CD14-positive monocyte (primary cell): ENCODE results near the gene IGF2. TPM values are rescaled to one million over a fixed set of nuclear protein-coding genes. Genes with fewer than 3 reads are reported as not detected.
A peak's percentile ranks its signal among the peaks of the same experiment; 100 is the strongest.

Experiments
- DNase-seq, 3 donors: peaks; one replicate each; pipeline ENCODE4 v3.0.0-alpha.2; 2011 to 2022
- H2AFZ ChIP-seq: 2 replicates; pipeline ENCODE4 v1.6.0; 2012; ENCODE audit warnings: mild to moderate bottlenecking, low read depth, low read length, inconsistent platforms; ENCODE audit not compliant: insufficient read depth, poor library complexity, severe bottlenecking
- H3K27ac ChIP-seq, 2 donors: 1 replicate in 1 of 2; 2 replicates in 1 of 2; pipeline ENCODE4 v1.5.1; 2012 to 2013; ENCODE audit warnings: low read length in 2 of 2, control low read depth in 1 of 2, inconsistent platforms in 1 of 2, low read depth in 1 of 2, mild to moderate bottlenecking in 1 of 2
- H3K27me3 ChIP-seq, 2 donors: one replicate each; pipeline versions ENCODE4 v1.6.0 to v1.6.1; 2011 to 2013; ENCODE audit warnings: low read length in 2 of 2; ENCODE audit not compliant: control insufficient read depth in 2 of 2, insufficient read depth in 2 of 2
- H3K36me3 ChIP-seq, 2 donors: replicated peaks in 1 of 2; 1 replicate in 1 of 2; 2 replicates in 1 of 2; pipeline versions ENCODE4 v1.5.1 to v1.6.1; 2012 to 2013; ENCODE audit warnings: low read length in 2 of 2, control low read depth in 1 of 2, inconsistent platforms in 1 of 2, mild to moderate bottlenecking in 1 of 2; ENCODE audit not compliant: insufficient read depth in 2 of 2, control insufficient read depth in 1 of 2
- H3K4me1 ChIP-seq, 2 donors: 1 replicate in 1 of 2; 2 replicates in 1 of 2; pipeline versions ENCODE4 v1.5.1 to v1.6.1; 2012 to 2013; ENCODE audit warnings: low read length in 2 of 2, control low read depth in 1 of 2, inconsistent platforms in 1 of 2, mild to moderate bottlenecking in 1 of 2, moderate library complexity in 1 of 2; ENCODE audit not compliant: insufficient read depth in 2 of 2, control insufficient read depth in 1 of 2
- H3K4me2 ChIP-seq: replicated peaks from 2 replicates; pipeline ENCODE3; 2012; ENCODE audit warnings: low read length, moderate library complexity, mild to moderate bottlenecking; ENCODE audit not compliant: poor library complexity, severe bottlenecking; ENCODE audit errors: extremely low read depth
- H3K4me3 ChIP-seq, 3 experiments: fragments of 200-600 bp in 1 of 3; sonication (generic) in 1 of 3; replicated peaks in 1 of 3; 1 replicate in 2 of 3; 2 replicates in 1 of 3; pipeline ENCODE4 v1.5.1; 2011 to 2013; ENCODE audit warnings: low read length in 3 of 3, mild to moderate bottlenecking in 3 of 3, control low read depth in 2 of 3, low read depth in 2 of 3, inconsistent platforms in 1 of 3, moderate library complexity in 1 of 3
- H3K79me2 ChIP-seq: 2 replicates; pipeline ENCODE4 v1.6.0; 2012; ENCODE audit warnings: mild to moderate bottlenecking, control low read depth, inconsistent platforms, low read length, moderate library complexity; ENCODE audit not compliant: insufficient read depth
- H3K9ac ChIP-seq: 2 replicates; pipeline ENCODE4 v1.6.0; 2017; ENCODE audit warnings: low read length, mild to moderate bottlenecking; ENCODE audit not compliant: insufficient read depth, poor library complexity, severe bottlenecking
- H3K9me3 ChIP-seq, 2 donors: replicated peaks in 1 of 2; 1 replicate in 1 of 2; 2 replicates in 1 of 2; pipeline versions ENCODE4 v1.5.1 to v1.6.1; 2012 to 2013; ENCODE audit warnings: low read length in 2 of 2, control low read depth in 1 of 2; ENCODE audit not compliant: control insufficient read depth in 1 of 2, insufficient read depth in 1 of 2
- H4K20me1 ChIP-seq: 2 replicates; pipeline ENCODE4 v1.6.0; 2012; ENCODE audit warnings: mild to moderate bottlenecking, low read length, control low read depth, moderate library complexity; ENCODE audit not compliant: insufficient read depth
- H3K27ac Mint-ChIP-seq, 7 donors: one replicate each; pipeline ENCODE4 v1.8.0; 2020; ENCODE audit warnings: mild to moderate bottlenecking in 7 of 7, mixed read lengths in 7 of 7, moderate library complexity in 6 of 7, inconsistent platforms in 2 of 7
- H3K27me3 Mint-ChIP-seq, 3 donors: one replicate each; pipeline ENCODE4 v1.8.0; 2021 to 2022; ENCODE audit warnings: low read depth in 3 of 3, mild to moderate bottlenecking in 3 of 3, mixed read lengths in 3 of 3, moderate library complexity in 3 of 3, inconsistent platforms in 1 of 3
- H3K36me3 Mint-ChIP-seq, 2 donors: one replicate each; pipeline ENCODE4 v1.8.0; 2020; ENCODE audit warnings: mixed read lengths in 2 of 2, inconsistent platforms in 1 of 2, mild to moderate bottlenecking in 1 of 2
- H3K4me1 Mint-ChIP-seq: one replicate; pipeline ENCODE4 v1.8.0; 2020; ENCODE audit warnings: mild to moderate bottlenecking, mixed read lengths
- H3K4me3 Mint-ChIP-seq, 2 donors: one replicate each; pipeline ENCODE4 v1.8.0; 2020; ENCODE audit warnings: mild to moderate bottlenecking in 2 of 2, mixed read lengths in 2 of 2, moderate library complexity in 1 of 2
- H3K9me3 Mint-ChIP-seq, 7 donors: one replicate each; pipeline ENCODE4 v1.8.0; 2020 to 2022; ENCODE audit warnings: mixed read lengths in 7 of 7, mild to moderate bottlenecking in 6 of 7, moderate library complexity in 6 of 7, inconsistent platforms in 2 of 7
- CTCF ChIP-seq: fragments of 200-600 bp; IDR thresholded peaks from one replicate; pipeline ENCODE4 v1.8.0; 2022; ENCODE audit warnings: antibody characterized with exemption, mild to moderate bottlenecking
- WGBS: methylation state at CpG from one replicate; pipeline ENCODE4 v1.1.5; 2013; ENCODE audit warnings: missing lambda C conversion rate; ENCODE audit not compliant: insufficient coverage; 5-methylcytosine and 5-hydroxymethylcytosine counted together
- intact Hi-C, 2 donors: fragments of 100-400 bp; cut with micrococcal nuclease; formaldehyde crosslinking; loops; one replicate each; pipeline versions ENCODE4 v1.15.0 to v1.15.1; 2023
- polyA plus RNA-seq, 3 donors: library from polyadenylated mRNA; depleted of rRNA in 1 of 3; unstranded in 2 of 3; stranded (reverse) in 1 of 3; fragments of 300-500 nt in 2 of 3; fragments of >200 nt in 1 of 3; fragmentation: Illumina TruSeq in 2 of 3; gene quantifications; 1 replicate in 2 of 3; 2 replicates in 1 of 3; pipeline ENCODE4 v1.2.3, GENCODE V29; 2012 to 2021

Gene IGF2
- polyA plus RNA-seq, 3 donors, result not detected

GRCh38 chr11:2136209-2136951, 2.8 kb downstream of the IGF2 start:
- Histone ChIP-seq H3K27ac (no peak overlapping the region), H3K36me3 (no peaks in the 10 kb centered on the region), H3K9ac (no peak overlapping the region), H4K20me1 (no peaks in the 10 kb centered on the region), H3K79me2 (no peaks in the 10 kb centered on the region), H2AFZ (no peak overlapping the region), H3K4me1 (no peaks in the 10 kb centered on the region), H3K9me3 (peaks cover 0 to 19% of the 10 kb centered on the region in 2 donors), H3K27me3 (peaks cover 19 to 65% of the 10 kb centered on the region in 2 donors), H3K4me2 (no peak overlapping the region), H3K4me3 (no peak overlapping the region)
- WGBS, result 31% methylated on average over 23 of the region's 24 CpGs
- DNase-seq, result no peak
- Mint-ChIP-seq H3K27ac (no peak overlapping the region), H3K4me1 (peaks cover 5% of the 10 kb centered on the region), H3K9me3 (peaks cover 0 to 17% (median 7%) of the 10 kb centered on the region in 7 donors), H3K4me3 (peak overlapping the region in 1 of 2 donors; percentile 68), H3K36me3 (no peaks in the 10 kb centered on the region), H3K27me3 (peaks cover 63 to 92% (median 77%) of the 10 kb centered on the region in 3 donors)
- intact Hi-C loops, result no loop called here
- TF ChIP-seq CTCF, result no peak

- no peaks in the 10 kb centered on the region for H3K79me2 ChIP-seq
- H3K4me3 ChIP-seq, result no peak overlapping the region
- TF ChIP-seq CTCF, result no peak
- H3K4me2 ChIP-seq, result no peak overlapping the region
- H3K9ac ChIP-seq, result no peak overlapping the region
- no peak overlapping the region for H3K27ac ChIP-seq
- Mint-ChIP-seq H3K27ac (no peak overlapping the region), H3K36me3 (no peaks in the 10 kb centered on the region), H3K4me3 (peak overlapping the region in 1 of 2 donors; percentile 62), H3K4me1 (peaks cover 5% of the 10 kb centered on the region), H3K27me3 (peaks cover 59 to 88% (median 72%) of the 10 kb centered on the region in 3 donors), H3K9me3 (peaks cover 0 to 14% (median 7%) of the 10 kb centered on the region in 7 donors)
- intact Hi-C loops, result no loop called here
- H3K27me3 ChIP-seq, result peaks cover 14 to 59% of the 10 kb centered on the region in 2 donors
- WGBS, result 91% methylated on average over 13 of the region's 14 CpGs
- no peaks in the 10 kb centered on the region for H4K20me1 ChIP-seq
- H3K4me1 ChIP-seq, result no peaks in the 10 kb centered on the region
- DNase-seq, result no peak
- H3K36me3 ChIP-seq, result no peaks in the 10 kb centered on the region
- no peak overlapping the region for H2AFZ ChIP-seq
- H3K9me3 ChIP-seq, result peaks cover 0 to 13% of the 10 kb centered on the region in 2 donors
These were observed 3.5 kb downstream of the IGF2 start for GRCh38 chr11:2135648-2136201.
